HEK293 (cell line): ENCODE data around the gene TOMM6.

Experiments
- CTCF ChIA-PET: fragments of 350-600 bp; formaldehyde crosslinking; extraction: SDS; loops from one replicate; lab custom pipeline; 2021; ENCODE audit warnings: antibody characterized with exemption; lab: Yijun Ruan, JAX
- POLR2A ChIA-PET: fragments of 300-600 bp; formaldehyde crosslinking; extraction: SDS; loops from one replicate; lab custom pipeline; 2020; ENCODE audit warnings: antibody characterized with exemption, inconsistent platforms; lab: Yijun Ruan, JAX
- H3K27ac ChIP-seq: fragments of 200-500 bp; sonication (Bioruptor generic); 2 replicates; pipeline ENCODE4 v1.5.1; 2014; ENCODE audit warnings: low read depth, low read length, control low read depth, inconsistent platforms; ENCODE audit errors: extremely low read depth
- H3K36me3 ChIP-seq, 2 experiments: fragments of 200-500 bp in 1 of 2; sonication (Bioruptor generic) in 1 of 2; 1 replicate in 1 of 2; 2 replicates in 1 of 2; pipeline ENCODE4 v1.5.1; 2014 to 2017; ENCODE audit warnings: inconsistent platforms in 2 of 2, low read length in 2 of 2; ENCODE audit not compliant: control insufficient read depth in 2 of 2, insufficient read depth in 1 of 2
- H3K4me1 ChIP-seq: fragments of 200-500 bp; sonication (Bioruptor generic); 2 replicates; pipeline ENCODE4 v1.5.1; 2014; ENCODE audit warnings: mild to moderate bottlenecking, low read length, inconsistent platforms; ENCODE audit not compliant: control insufficient read depth, insufficient read depth
- H3K4me3 ChIP-seq: 2 replicates; pipeline ENCODE4 v1.5.1; 2011; ENCODE audit warnings: low read depth, mild to moderate bottlenecking, control low read depth, low read length, moderate library complexity
- H3K9me3 ChIP-seq: fragments of 200-500 bp; sonication (Bioruptor generic); 2 replicates; pipeline ENCODE4 v1.5.1; 2014; ENCODE audit warnings: low read depth, low read length, inconsistent platforms; ENCODE audit not compliant: control insufficient read depth, insufficient read depth
- HOXA7 ChIP-seq: sonication (generic); formaldehyde crosslinking; IDR thresholded peaks from 2 replicates; pipeline ENCODE4 v1.8.1; 2022; ENCODE audit warnings: missing genetic modification reagents, borderline replicate concordance
- PRDM1 ChIP-seq: fragments of 450-650 bp; formaldehyde crosslinking; IDR thresholded peaks from 2 replicates; pipeline ENCODE4; 2016; ENCODE audit warnings: missing biosample characterization, missing genetic modification characterization
- SP2 ChIP-seq: fragments of 450-650 bp; formaldehyde crosslinking; IDR thresholded peaks from 2 replicates; pipeline ENCODE4 v1.5.1; 2016; ENCODE audit warnings: missing biosample characterization, missing genetic modification characterization
- SP7 ChIP-seq: fragments of 450-650 bp; formaldehyde crosslinking; IDR thresholded peaks from 2 replicates; pipeline ENCODE4 v1.5.1; 2016; ENCODE audit warnings: missing biosample characterization, missing genetic modification characterization
- YY1 ChIP-seq: fragments of 450-650 bp; formaldehyde crosslinking; IDR thresholded peaks from 2 replicates; pipeline ENCODE4 v1.5.1; 2018; ENCODE audit warnings: missing biosample characterization, missing genetic modification characterization
- ZNF335 ChIP-seq: fragments of 450-650 bp; formaldehyde crosslinking; conservative IDR thresholded peaks from 2 replicates; pipeline ENCODE4 v1.5.1; 2016; ENCODE audit warnings: missing biosample characterization, missing genetic modification characterization
- ZNF501 ChIP-seq: fragments of 450-650 bp; formaldehyde crosslinking; IDR thresholded peaks from 2 replicates; pipeline ENCODE4 v1.5.1; 2016; ENCODE audit warnings: missing biosample characterization, missing genetic modification characterization
- ZNF621 ChIP-seq: fragments of 450-650 bp; formaldehyde crosslinking; IDR thresholded peaks from 2 replicates; pipeline ENCODE4 v1.5.1; 2017; ENCODE audit warnings: missing biosample characterization, missing genetic modification characterization
- ZNF776 ChIP-seq: fragments of 450-650 bp; formaldehyde crosslinking; IDR thresholded peaks from 2 replicates; pipeline ENCODE4 v1.5.0; 2017; ENCODE audit warnings: missing biosample characterization, missing genetic modification characterization, borderline replicate concordance
- ZNF777 ChIP-seq: fragments of 450-650 bp; formaldehyde crosslinking; IDR thresholded peaks from 2 replicates; pipeline ENCODE4 v1.5.1; 2017; ENCODE audit warnings: missing biosample characterization, missing genetic modification characterization, borderline replicate concordance
- ZNF785 ChIP-seq: fragments of 450-650 bp; formaldehyde crosslinking; IDR thresholded peaks from 2 replicates; pipeline ENCODE4 v1.5.1; 2016; ENCODE audit warnings: missing biosample characterization, missing genetic modification characterization
- ZSCAN23 ChIP-seq: fragments of 450-650 bp; formaldehyde crosslinking; IDR thresholded peaks from 2 replicates; pipeline ENCODE4 v1.5.1; 2016; ENCODE audit warnings: missing biosample characterization, missing genetic modification characterization
- TF ChIP-seq, protein P1 (sequence below): fragments of 450-650 bp; formaldehyde crosslinking; IDR thresholded peaks from 2 replicates; pipeline ENCODE4 v1.5.1; 2017; ENCODE audit warnings: missing biosample characterization, missing genetic modification characterization
- TF ChIP-seq, protein P2 (sequence below): fragments of 450-650 bp; formaldehyde crosslinking; IDR thresholded peaks from 2 replicates; pipeline ENCODE4 v1.5.1; 2016; ENCODE audit warnings: missing biosample characterization, missing genetic modification characterization, low read depth

TOMM6 gene

DNA sequence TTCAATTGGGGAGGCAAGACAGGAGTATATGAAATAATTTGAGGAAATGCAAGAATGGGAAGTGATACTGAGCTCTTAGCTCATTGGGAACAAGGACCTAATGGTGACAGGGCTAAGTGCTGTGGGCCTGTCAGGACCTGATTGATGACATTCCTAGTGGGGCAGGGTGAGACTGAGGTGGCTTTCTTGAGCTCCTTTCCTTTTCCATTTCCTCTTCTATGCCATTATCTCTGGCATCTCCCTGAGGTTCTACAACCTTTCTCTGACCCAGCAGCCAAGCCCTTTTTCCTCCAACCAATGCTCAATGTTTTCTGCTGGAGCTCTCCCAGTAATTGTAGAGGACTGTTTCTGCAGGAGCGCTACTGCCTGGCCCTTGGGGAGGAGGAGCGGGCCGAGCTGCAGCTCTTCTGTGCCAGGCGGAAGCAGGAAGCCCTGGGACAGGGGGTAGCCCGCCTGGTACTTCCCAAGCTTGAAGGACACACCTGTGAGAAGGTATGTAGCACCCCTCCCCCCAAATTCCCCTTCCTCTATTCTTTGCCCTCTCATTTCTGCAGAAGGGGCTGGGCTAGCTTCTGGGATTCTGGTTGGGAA lies 2.8 kb upstream of the TOMM6 start:
- peaks cover 3% of the 10 kb centered on the region for H3K4me1 ChIP-seq
- H3K4me3 ChIP-seq = no peak overlapping the region
- ChIA-PET POLR2A (interaction anchor here (0.8 to 4.3 kb wide), 2 partner anchors 12 to 262 kb away, joined by 3 to 27 read pairs; no protein-coding TSS in a partner anchor), CTCF (interaction anchor here (0.5 to 10.9 kb wide), 24 partner anchors 9 to 1095 kb away, joined by 3 to 192 read pairs (median 6); partner anchors contain the start of genes BYSL, MED20 and RPL7L1)
- H3K9me3 ChIP-seq = no peaks in the 10 kb centered on the region
- H3K36me3 ChIP-seq = peaks cover 3 to 22% of the 10 kb centered on the region in 2 experiments
- TF ChIP-seq ZNF335 = peak; percentile 38
- TF ChIP-seq ZNF785 = no peak
- no peak for TF ChIP-seq ZNF621 (tag by site-specific recombination)
- no peak for TF ChIP-seq ZNF776 (tag by site-specific recombination)
- TF ChIP-seq, protein P1, sequence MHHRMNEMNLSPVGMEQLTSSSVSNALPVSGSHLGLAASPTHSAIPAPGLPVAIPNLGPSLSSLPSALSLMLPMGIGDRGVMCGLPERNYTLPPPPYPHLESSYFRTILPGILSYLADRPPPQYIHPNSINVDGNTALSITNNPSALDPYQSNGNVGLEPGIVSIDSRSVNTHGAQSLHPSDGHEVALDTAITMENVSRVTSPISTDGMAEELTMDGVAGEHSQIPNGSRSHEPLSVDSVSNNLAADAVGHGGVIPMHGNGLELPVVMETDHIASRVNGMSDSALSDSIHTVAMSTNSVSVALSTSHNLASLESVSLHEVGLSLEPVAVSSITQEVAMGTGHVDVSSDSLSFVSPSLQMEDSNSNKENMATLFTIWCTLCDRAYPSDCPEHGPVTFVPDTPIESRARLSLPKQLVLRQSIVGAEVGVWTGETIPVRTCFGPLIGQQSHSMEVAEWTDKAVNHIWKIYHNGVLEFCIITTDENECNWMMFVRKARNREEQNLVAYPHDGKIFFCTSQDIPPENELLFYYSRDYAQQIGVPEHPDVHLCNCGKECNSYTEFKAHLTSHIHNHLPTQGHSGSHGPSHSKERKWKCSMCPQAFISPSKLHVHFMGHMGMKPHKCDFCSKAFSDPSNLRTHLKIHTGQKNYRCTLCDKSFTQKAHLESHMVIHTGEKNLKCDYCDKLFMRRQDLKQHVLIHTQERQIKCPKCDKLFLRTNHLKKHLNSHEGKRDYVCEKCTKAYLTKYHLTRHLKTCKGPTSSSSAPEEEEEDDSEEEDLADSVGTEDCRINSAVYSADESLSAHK (tag by site-specific recombination) = no peak
- no peak for TF ChIP-seq HOXA7 (CRISPR knock-in tag)
- no peak for TF ChIP-seq ZSCAN23 (tag by site-specific recombination)
- no peak for TF ChIP-seq ZNF501
- TF ChIP-seq PRDM1 (tag by site-specific recombination) = peak; percentile 33; the same call in 1 of the 2 replicates
- TF ChIP-seq SP7 = peak; percentile 56; the same call in 1 of the 2 replicates
- TF ChIP-seq SP2 = peak; percentile 5; the same call in 1 of the 2 replicates
- no peak overlapping the region for H3K27ac ChIP-seq

DNA sequence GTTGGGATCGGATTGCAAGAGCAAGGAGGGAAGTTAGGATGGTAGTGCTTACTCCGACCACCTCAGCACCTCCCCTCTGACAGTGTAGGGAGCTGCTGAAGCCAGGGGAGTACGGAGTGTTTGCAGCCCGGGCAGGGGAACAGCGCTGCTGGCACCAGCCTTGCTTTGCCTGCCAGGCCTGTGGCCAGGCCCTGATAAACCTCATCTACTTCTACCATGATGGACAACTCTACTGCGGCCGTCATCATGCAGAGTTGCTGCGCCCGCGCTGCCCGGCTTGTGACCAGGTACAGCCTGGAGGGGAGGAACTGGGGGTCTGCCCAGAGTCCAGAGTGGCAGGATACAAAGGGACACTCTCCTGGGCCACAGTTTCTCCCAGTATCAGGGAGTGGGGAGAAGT lies 2.2 kb upstream of the TOMM6 start:
- POLR2A ChIA-PET = interaction anchor here (2.8 to 4.3 kb wide), 2 partner anchors 110 to 262 kb away, joined by 16 to 27 read pairs; partner anchors contain the start of gene USP49
- CTCF ChIA-PET = interaction anchor here (0.5 to 10.9 kb wide), 34 partner anchors 8 to 1094 kb away, joined by 3 to 192 read pairs (median 6); partner anchors contain the start of genes BYSL, MED20, RPL7L1 and TFEB
- peaks cover 3% of the 10 kb centered on the region for H3K4me1 ChIP-seq

More for the DNA sequence above, 2.2 kb upstream of the TOMM6 start:
- Histone ChIP-seq H3K27ac (no peak overlapping the region), H3K36me3 (peaks cover 8 to 28% of the 10 kb centered on the region in 2 experiments)
- no peak for TF ChIP-seq YY1
- no peak for TF ChIP-seq ZNF777 (tag by site-specific recombination)
- TF ChIP-seq, protein P2, sequence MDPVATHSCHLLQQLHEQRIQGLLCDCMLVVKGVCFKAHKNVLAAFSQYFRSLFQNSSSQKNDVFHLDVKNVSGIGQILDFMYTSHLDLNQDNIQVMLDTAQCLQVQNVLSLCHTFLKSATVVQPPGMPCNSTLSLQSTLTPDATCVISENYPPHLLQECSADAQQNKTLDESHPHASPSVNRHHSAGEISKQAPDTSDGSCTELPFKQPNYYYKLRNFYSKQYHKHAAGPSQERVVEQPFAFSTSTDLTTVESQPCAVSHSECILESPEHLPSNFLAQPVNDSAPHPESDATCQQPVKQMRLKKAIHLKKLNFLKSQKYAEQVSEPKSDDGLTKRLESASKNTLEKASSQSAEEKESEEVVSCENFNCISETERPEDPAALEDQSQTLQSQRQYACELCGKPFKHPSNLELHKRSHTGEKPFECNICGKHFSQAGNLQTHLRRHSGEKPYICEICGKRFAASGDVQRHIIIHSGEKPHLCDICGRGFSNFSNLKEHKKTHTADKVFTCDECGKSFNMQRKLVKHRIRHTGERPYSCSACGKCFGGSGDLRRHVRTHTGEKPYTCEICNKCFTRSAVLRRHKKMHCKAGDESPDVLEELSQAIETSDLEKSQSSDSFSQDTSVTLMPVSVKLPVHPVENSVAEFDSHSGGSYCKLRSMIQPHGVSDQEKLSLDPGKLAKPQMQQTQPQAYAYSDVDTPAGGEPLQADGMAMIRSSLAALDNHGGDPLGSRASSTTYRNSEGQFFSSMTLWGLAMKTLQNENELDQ (tag by site-specific recombination) = no peak
- TF ChIP-seq, protein P1 (tag by site-specific recombination) = no peak
- TF ChIP-seq, all 188 proteins: peak for 0
- no peaks in the 10 kb centered on the region for H3K9me3 ChIP-seq
- H3K4me3 ChIP-seq = no peak overlapping the region
